ENCODE results near the gene BRPF1. TPM values are rescaled to one million over a fixed set of nuclear protein-coding genes. Genes with fewer than 3 reads are reported as not detected.

BRPF1 gene
- polyA plus RNA-seq, 1 donor from 2014 or later = 14.9 TPM

DNA sequence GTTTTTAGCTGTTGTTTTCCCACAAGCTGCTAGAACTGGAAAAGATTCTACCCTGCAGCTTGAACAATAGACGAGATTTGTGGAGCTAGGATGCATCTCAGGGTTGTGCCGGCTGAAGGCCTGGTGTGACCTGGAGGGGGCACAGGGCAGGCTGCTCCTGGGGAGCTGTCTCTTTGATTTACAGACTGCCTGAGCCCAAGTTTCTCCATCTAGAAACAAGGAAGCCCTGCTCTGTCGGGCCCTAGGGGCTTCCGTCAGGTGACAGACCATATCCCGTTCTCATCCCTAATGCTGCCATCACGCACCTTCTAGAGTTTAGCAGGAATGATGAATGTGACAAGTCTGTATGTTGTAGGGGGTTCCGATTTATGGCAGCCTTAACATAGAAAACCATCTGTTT is 35.8 kb upstream of the BRPF1 start:
- Histone ChIP-seq H3K27me3 (ENCODE audit: insufficient read depth, low read depth, low read length) (no peaks in the 10 kb centered on the region), H3K4me3 (ENCODE audit: low read length) (no peak overlapping the region), H3K79me2 (replicated peaks; ENCODE audit: insufficient read depth, low read length) (no peaks in the 10 kb centered on the region), H3F3A (ENCODE audit: insufficient read depth, low read length, poor library complexity, severe bottlenecking) (no peaks in the 10 kb centered on the region), H3K4me2 (ENCODE audit: low read length) (no peak overlapping the region), H3K9ac (ENCODE audit: low read length) (no peak overlapping the region), H2AFZ (ENCODE audit: low read depth, low read length) (no peak overlapping the region), H4K20me1 (ENCODE audit: insufficient read depth) (no peaks in the 10 kb centered on the region), H3K27ac (ENCODE audit: low read length) (no peak overlapping the region), H3K9me3 (ENCODE audit: low read length) (no peaks in the 10 kb centered on the region), H3K9me2 (ENCODE audit: insufficient read depth, low read length) (no peaks in the 10 kb centered on the region), H3K36me3 (ENCODE audit: insufficient read depth, low read length) (no peaks in the 10 kb centered on the region)
- TF ChIP-seq, protein P1, sequence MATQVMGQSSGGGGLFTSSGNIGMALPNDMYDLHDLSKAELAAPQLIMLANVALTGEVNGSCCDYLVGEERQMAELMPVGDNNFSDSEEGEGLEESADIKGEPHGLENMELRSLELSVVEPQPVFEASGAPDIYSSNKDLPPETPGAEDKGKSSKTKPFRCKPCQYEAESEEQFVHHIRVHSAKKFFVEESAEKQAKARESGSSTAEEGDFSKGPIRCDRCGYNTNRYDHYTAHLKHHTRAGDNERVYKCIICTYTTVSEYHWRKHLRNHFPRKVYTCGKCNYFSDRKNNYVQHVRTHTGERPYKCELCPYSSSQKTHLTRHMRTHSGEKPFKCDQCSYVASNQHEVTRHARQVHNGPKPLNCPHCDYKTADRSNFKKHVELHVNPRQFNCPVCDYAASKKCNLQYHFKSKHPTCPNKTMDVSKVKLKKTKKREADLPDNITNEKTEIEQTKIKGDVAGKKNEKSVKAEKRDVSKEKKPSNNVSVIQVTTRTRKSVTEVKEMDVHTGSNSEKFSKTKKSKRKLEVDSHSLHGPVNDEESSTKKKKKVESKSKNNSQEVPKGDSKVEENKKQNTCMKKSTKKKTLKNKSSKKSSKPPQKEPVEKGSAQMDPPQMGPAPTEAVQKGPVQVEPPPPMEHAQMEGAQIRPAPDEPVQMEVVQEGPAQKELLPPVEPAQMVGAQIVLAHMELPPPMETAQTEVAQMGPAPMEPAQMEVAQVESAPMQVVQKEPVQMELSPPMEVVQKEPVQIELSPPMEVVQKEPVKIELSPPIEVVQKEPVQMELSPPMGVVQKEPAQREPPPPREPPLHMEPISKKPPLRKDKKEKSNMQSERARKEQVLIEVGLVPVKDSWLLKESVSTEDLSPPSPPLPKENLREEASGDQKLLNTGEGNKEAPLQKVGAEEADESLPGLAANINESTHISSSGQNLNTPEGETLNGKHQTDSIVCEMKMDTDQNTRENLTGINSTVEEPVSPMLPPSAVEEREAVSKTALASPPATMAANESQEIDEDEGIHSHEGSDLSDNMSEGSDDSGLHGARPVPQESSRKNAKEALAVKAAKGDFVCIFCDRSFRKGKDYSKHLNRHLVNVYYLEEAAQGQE (IDR thresholded peaks at IDR 0.05; ENCODE audit: borderline replicate concordance) = no peak
- TF ChIP-seq TAF1 (IDR thresholded peaks at IDR 0.05; ENCODE audit: low read depth) (no peak), EZH2 (IDR thresholded peaks at IDR 0.05; ENCODE audit: borderline replicate concordance, insufficient read depth, low read length, poor library complexity, severe bottlenecking) (no peak), MXI1 (conservative IDR thresholded peaks at IDR 0.05; ENCODE audit: poor library complexity, severe bottlenecking) (no peak), RAD21 (conservative IDR thresholded peaks at IDR 0.05) (no peak), POLR2AphosphoS5 (IDR thresholded peaks at IDR 0.05) (no peak), SMC3 (conservative IDR thresholded peaks at IDR 0.05; ENCODE audit: poor library complexity) (no peak)
- TF ChIP-seq, protein P2, sequence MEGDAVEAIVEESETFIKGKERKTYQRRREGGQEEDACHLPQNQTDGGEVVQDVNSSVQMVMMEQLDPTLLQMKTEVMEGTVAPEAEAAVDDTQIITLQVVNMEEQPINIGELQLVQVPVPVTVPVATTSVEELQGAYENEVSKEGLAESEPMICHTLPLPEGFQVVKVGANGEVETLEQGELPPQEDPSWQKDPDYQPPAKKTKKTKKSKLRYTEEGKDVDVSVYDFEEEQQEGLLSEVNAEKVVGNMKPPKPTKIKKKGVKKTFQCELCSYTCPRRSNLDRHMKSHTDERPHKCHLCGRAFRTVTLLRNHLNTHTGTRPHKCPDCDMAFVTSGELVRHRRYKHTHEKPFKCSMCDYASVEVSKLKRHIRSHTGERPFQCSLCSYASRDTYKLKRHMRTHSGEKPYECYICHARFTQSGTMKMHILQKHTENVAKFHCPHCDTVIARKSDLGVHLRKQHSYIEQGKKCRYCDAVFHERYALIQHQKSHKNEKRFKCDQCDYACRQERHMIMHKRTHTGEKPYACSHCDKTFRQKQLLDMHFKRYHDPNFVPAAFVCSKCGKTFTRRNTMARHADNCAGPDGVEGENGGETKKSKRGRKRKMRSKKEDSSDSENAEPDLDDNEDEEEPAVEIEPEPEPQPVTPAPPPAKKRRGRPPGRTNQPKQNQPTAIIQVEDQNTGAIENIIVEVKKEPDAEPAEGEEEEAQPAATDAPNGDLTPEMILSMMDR (IDR thresholded peaks at IDR 0.05; ENCODE audit: poor library complexity, severe bottlenecking) = no peak

DNA sequence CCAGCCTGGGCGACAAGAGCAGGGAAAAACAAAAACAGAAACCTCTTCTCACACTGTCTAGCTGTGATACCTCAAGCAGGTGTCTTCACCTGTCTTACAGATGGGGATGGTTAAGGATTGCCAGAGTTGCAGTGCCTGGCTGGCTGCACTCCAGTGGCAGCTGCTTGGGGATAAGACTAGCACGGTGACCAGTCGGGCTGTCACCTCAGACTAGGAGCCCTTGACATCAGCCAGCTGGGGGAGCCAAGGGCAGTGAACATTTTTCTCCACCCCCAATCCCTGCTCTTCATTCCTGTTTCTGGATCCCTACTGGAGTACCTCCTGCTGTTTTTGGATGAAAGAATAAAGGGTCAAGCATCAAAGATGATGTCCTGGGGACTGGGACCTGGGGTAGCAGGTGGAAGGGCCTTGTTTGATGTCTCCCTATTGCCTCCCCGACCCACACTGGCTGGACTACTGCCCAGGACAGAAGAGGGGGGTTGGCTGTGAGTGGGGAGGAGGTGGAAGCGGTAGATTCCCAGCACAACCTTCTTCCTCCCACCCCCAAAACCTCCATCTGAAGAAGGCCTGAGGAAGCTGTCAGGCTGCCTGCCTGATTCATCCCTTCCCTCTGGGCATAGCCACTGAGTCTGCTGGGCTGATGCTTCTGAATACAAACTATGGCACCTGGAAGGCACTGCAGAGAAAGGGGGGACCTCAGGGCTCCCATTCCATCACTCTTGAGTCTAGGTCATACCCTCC is 34.9 kb upstream of the BRPF1 start:
- H3K9me2 ChIP-seq (ENCODE audit: insufficient read depth, low read length) = no peaks in the 10 kb centered on the region
- TF ChIP-seq POLR2AphosphoS5 (IDR thresholded peaks at IDR 0.05) (no peak), RAD21 (conservative IDR thresholded peaks at IDR 0.05) (no peak), TAF1 (IDR thresholded peaks at IDR 0.05; ENCODE audit: low read depth) (no peak), EP300 (conservative IDR thresholded peaks at IDR 0.05; ENCODE audit: poor library complexity, severe bottlenecking) (no peak), SMC3 (conservative IDR thresholded peaks at IDR 0.05; ENCODE audit: poor library complexity) (no peak), EZH2 (IDR thresholded peaks at IDR 0.05; ENCODE audit: borderline replicate concordance, insufficient read depth, low read length, poor library complexity, severe bottlenecking) (no peak), MXI1 (conservative IDR thresholded peaks at IDR 0.05; ENCODE audit: poor library complexity, severe bottlenecking) (no peak)
- TF ChIP-seq, protein P2 (IDR thresholded peaks at IDR 0.05; ENCODE audit: poor library complexity, severe bottlenecking) = no peak
- TF ChIP-seq, protein P1 (IDR thresholded peaks at IDR 0.05; ENCODE audit: borderline replicate concordance) = no peak
- H3K79me2 ChIP-seq (replicated peaks; ENCODE audit: insufficient read depth, low read length) = no peaks in the 10 kb centered on the region
- H3K36me3 ChIP-seq (ENCODE audit: insufficient read depth, low read length) = no peaks in the 10 kb centered on the region
- no peak overlapping the region for H3K4me3 ChIP-seq (ENCODE audit: low read length)
- no peaks in the 10 kb centered on the region for H4K20me1 ChIP-seq (ENCODE audit: insufficient read depth)
- no peaks in the 10 kb centered on the region for H3K9me3 ChIP-seq (ENCODE audit: low read length)
- no peaks in the 10 kb centered on the region for H3K27me3 ChIP-seq (ENCODE audit: insufficient read depth, low read depth, low read length)
- no peak overlapping the region for H3K9ac ChIP-seq (ENCODE audit: low read length)
- H3K4me2 ChIP-seq (ENCODE audit: low read length) = no peak overlapping the region
- H2AFZ ChIP-seq (ENCODE audit: low read depth, low read length) = no peak overlapping the region
- H3F3A ChIP-seq (ENCODE audit: insufficient read depth, low read length, poor library complexity, severe bottlenecking) = no peaks in the 10 kb centered on the region
- H3K27ac ChIP-seq (ENCODE audit: low read length) = no peak overlapping the region
